ENCODE data around the gene ZFYVE28.

DNA sequence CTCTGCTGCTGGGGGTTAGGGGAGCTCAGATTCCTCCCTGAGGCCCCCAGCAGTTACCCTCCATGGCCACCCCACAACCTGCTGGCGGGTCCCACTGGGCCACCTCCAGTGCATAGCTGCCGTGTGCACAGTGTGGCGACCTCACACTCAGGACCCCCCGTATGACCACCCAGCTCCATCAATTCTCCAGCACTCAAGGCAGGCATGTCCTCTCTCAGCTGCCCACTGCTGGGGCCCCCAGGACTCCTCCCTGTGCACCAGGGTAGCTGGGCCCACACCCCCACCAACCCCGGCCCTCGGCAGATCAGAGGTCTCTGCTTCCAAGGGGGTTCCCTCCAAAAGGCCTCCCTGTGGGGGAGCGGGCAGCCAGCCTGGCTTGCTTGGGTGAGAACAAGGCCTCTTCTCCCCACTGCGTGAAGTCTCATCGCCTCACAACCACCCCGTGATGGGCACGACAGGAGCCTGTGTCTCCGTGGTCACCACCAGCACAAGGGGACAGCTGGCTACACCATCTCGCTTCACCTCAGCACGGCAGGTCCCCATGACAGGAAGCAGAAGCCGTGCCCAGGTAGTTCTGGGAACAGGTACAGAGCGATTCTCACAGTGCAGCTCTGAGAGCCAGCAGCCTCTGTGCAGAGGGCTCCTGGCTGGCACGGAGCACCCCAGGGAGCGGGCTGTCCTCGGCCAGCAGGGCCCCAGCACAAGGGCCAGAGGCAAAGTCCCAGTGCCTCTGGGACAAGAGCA lies 171.9 kb downstream of the ZFYVE28 start:
- TF ChIP-seq ELF4 (IDR thresholded peaks at IDR 0.05): no peak
- TF ChIP-seq SUZ12 (IDR thresholded peaks at IDR 0.05): no peak
- TF ChIP-seq BHLHE40 (IDR thresholded peaks at IDR 0.05; ENCODE audit: borderline replicate concordance): no peak
- TF ChIP-seq HDGF (IDR thresholded peaks at IDR 0.05; ENCODE audit: borderline replicate concordance): no peak
- no peak for TF ChIP-seq TARDBP (IDR thresholded peaks at IDR 0.05)
- no peak for TF ChIP-seq ZNF384 (IDR thresholded peaks at IDR 0.05)
- no peak for TF ChIP-seq FOXM1 (IDR thresholded peaks at IDR 0.05; ENCODE audit: borderline replicate concordance)
- TF ChIP-seq FOXA1 (IDR thresholded peaks at IDR 0.05): no peak
- TF ChIP-seq FOXK2 (IDR thresholded peaks at IDR 0.05): no peak
- TF ChIP-seq, protein P1, sequence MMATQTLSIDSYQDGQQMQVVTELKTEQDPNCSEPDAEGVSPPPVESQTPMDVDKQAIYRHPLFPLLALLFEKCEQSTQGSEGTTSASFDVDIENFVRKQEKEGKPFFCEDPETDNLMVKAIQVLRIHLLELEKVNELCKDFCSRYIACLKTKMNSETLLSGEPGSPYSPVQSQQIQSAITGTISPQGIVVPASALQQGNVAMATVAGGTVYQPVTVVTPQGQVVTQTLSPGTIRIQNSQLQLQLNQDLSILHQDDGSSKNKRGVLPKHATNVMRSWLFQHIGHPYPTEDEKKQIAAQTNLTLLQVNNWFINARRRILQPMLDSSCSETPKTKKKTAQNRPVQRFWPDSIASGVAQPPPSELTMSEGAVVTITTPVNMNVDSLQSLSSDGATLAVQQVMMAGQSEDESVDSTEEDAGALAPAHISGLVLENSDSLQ (IDR thresholded peaks at IDR 0.05): no peak
- no peak for TF ChIP-seq SP1 (IDR thresholded peaks at IDR 0.05)

All from HEK293T (cell line).